ENCODE measurements around the gene WWOX. TPM values are rescaled to one million over a fixed set of nuclear protein-coding genes. Genes with fewer than 3 reads are reported as not detected.

The WWOX gene
- total and polyA plus RNA-seq, 2 of the 4 experiments (the other 2 are of a cell fraction), result 2.7 to 5.4 TPM

- CTCF ChIA-PET, result no interaction called here
- Histone ChIP-seq H2BK120ac (ENCODE audit: low read depth, low read length) (no peak overlapping the region), H4K5ac (ENCODE audit: low read depth, low read length) (no peak overlapping the region), H3K14ac (replicated peaks; ENCODE audit: low read depth, low read length) (no peak overlapping the region), H4K91ac (ENCODE audit: insufficient read depth, low read depth, low read length) (no peak overlapping the region), H2BK5ac (ENCODE audit: low read depth, low read length, poor library complexity, severe bottlenecking) (no peak overlapping the region), H3K4me2 (ENCODE audit: low read depth, low read length) (no peak overlapping the region), H4K8ac (ENCODE audit: low read depth in 2 of 2, low read length in 2 of 2) (no peak overlapping the region), H3K4me3 (ENCODE audit: insufficient read depth, low read depth, low read length) (no peak overlapping the region), H2BK20ac (ENCODE audit: low read depth, low read length) (no peak overlapping the region), H3K27ac (ENCODE audit: insufficient read depth, low read length) (no peak overlapping the region), H3K9me1 (ENCODE audit: insufficient read depth, low read length) (no peaks in the 10 kb centered on the region), H3K9me3 (ENCODE audit: control insufficient read depth, insufficient read depth, low read length) (peaks cover 13% of the 10 kb centered on the region; the same call in 1 of the 2 replicates), H4K20me1 (ENCODE audit: insufficient read depth, low read length) (no peaks in the 10 kb centered on the region), H3K56ac (ENCODE audit: extremely low read depth, insufficient read depth, low read length) (no peak overlapping the region), H3K18ac (ENCODE audit: low read depth, low read length) (no peak overlapping the region), H3K4ac (ENCODE audit: low read depth, low read length) (no peak overlapping the region), H3K27me3 (ENCODE audit: control insufficient read depth, insufficient read depth, low read length) (no peaks in the 10 kb centered on the region), H2BK15ac (ENCODE audit: low read depth, low read length) (no peak overlapping the region), H3K79me1 (ENCODE audit: low read depth in 1 of 2, low read length in 2 of 2) (no peaks in the 10 kb centered on the region), H2AK9ac (replicated peaks; ENCODE audit: low read depth, low read length, poor library complexity) (no peak overlapping the region), H2AK5ac (ENCODE audit: low read depth, low read length) (no peak overlapping the region), H3K23ac (ENCODE audit: low read depth, low read length) (no peak overlapping the region), H3K36me3 (ENCODE audit: control insufficient read depth, insufficient read depth, low read length) (no peaks in the 10 kb centered on the region), H2AFZ (replicated peaks; ENCODE audit: low read length, poor library complexity) (no peak overlapping the region), H3K4me1 (ENCODE audit: control insufficient read depth, insufficient read depth, low read length) (no peaks in the 10 kb centered on the region), H3K9ac (ENCODE audit: low read depth, low read length) (no peak overlapping the region)
- dilution Hi-C loops (cut with HindIII; ENCODE audit: low sequenced_read_pairs, unreplicated experiment) (no loop called here), in situ Hi-C loops (cut with MboI; ENCODE audit: low sequenced_read_pairs) (no loop called here), intact Hi-C loops (cut with micrococcal nuclease) (no loop called here)
- WGBS, 2 experiments (ENCODE audit: extremely low coverage in 2 of 2, insufficient read length in 1 of 2), result no CpG with 5 or more reads among the region's 4 CpGs
- BruUV-seq (replicated peaks), result no TSS peak
- ATAC-seq (ENCODE audit: low read depth) (no peak), DNase-seq (no peak)
- POLR2A ChIA-PET (ENCODE audit: unreplicated experiment), result no interaction called here
- no peak for TF ChIP-seq MAZ (IDR thresholded peaks at IDR 0.05; ENCODE audit: borderline replicate concordance, low read depth, low read length)
- TF ChIP-seq NFE2L2 (IDR thresholded peaks at IDR 0.05; ENCODE audit: low read depth, low read length), result no peak
- TF ChIP-seq SMC3 (IDR thresholded peaks at IDR 0.05; ENCODE audit: low read depth, low read length), result no peak
- TF ChIP-seq BHLHE40 (IDR thresholded peaks at IDR 0.05; ENCODE audit: low read depth, low read length), result no peak
- TF ChIP-seq USF2 (IDR thresholded peaks at IDR 0.05; ENCODE audit: low read depth, low read length), result no peak
- no peak for TF ChIP-seq MXI1 (IDR thresholded peaks at IDR 0.05; ENCODE audit: borderline replicate concordance, low read depth, low read length)
- TF ChIP-seq POLR2A (IDR thresholded peaks at IDR 0.05; ENCODE audit: low read depth, low read length), result no peak
- no peak for TF ChIP-seq RAD21 (IDR thresholded peaks at IDR 0.05; ENCODE audit: low read length)
- no peak for TF ChIP-seq CEBPB (IDR thresholded peaks at IDR 0.05; ENCODE audit: low read depth, low read length)
Measured at GRCh38 chr16:79072517-79072916, 973.1 kb downstream of the WWOX start.
